ENCODE measurements around the gene FAM170B. TPM values are rescaled to one million over a fixed set of nuclear protein-coding genes. Genes with fewer than 3 reads are reported as not detected.

Gene FAM170B
- total and polyA plus RNA-seq, 2 of the 4 experiments (the other 2 are of a cell fraction), result not detected

GRCh38 chr10:49154641-49155040 is 20.8 kb upstream of the FAM170B start:
- H2AK9ac ChIP-seq (replicated peaks; ENCODE audit: low read depth, low read length, poor library complexity), result no peak overlapping the region
- H2BK5ac ChIP-seq (ENCODE audit: low read depth, low read length, poor library complexity, severe bottlenecking), result no peak overlapping the region
- H3K4me1 ChIP-seq (ENCODE audit: control insufficient read depth, insufficient read depth, low read length), result peaks cover 2% of the 10 kb centered on the region
- H3K4me2 ChIP-seq (ENCODE audit: low read depth, low read length), result no peak overlapping the region
- WGBS, 2 experiments (ENCODE audit: extremely low coverage in 2 of 2, insufficient read length in 1 of 2), result no CpG with 5 or more reads among the region's 6 CpGs
- no peak overlapping the region for H3K4me3 ChIP-seq (ENCODE audit: insufficient read depth, low read depth, low read length)
- intact Hi-C loops (cut with micrococcal nuclease), result no loop called here
- peak overlapping the region; percentile 89; the same call in 1 of the 2 replicates for H2AK5ac ChIP-seq (ENCODE audit: low read depth, low read length)
- H3K36me3 ChIP-seq (ENCODE audit: control insufficient read depth, insufficient read depth, low read length), result no peaks in the 10 kb centered on the region
- H3K9ac ChIP-seq (ENCODE audit: low read depth, low read length), result no peak overlapping the region
- DNase-seq (no peak), ATAC-seq (ENCODE audit: low read depth) (no peak)
- no TSS peak for BruUV-seq (replicated peaks)
- H2BK120ac ChIP-seq (ENCODE audit: low read depth, low read length), result peak overlapping the region; percentile 84; the same call in 1 of the 2 replicates
- peak overlapping the region; percentile 3; the same call in 1 of the 2 replicates for H3K18ac ChIP-seq (ENCODE audit: low read depth, low read length)
- no peak overlapping the region for H4K5ac ChIP-seq (ENCODE audit: low read depth, low read length)
- TF ChIP-seq RAD21 (IDR thresholded peaks at IDR 0.05; ENCODE audit: low read length) (no peak), USF2 (IDR thresholded peaks at IDR 0.05; ENCODE audit: low read depth, low read length) (no peak), FOS (IDR thresholded peaks at IDR 0.05; ENCODE audit: low read depth, low read length) (no peak), CHD1 (IDR thresholded peaks at IDR 0.05; ENCODE audit: low read depth, low read length) (no peak), POLR2A (IDR thresholded peaks at IDR 0.05; ENCODE audit: low read depth, low read length) (no peak), RFX5 (IDR thresholded peaks at IDR 0.05; ENCODE audit: low read depth, low read length) (no peak), ELK1 (IDR thresholded peaks at IDR 0.05; ENCODE audit: borderline replicate concordance, low read depth, low read length) (no peak)
- no peaks in the 10 kb centered on the region for H3K27me3 ChIP-seq (ENCODE audit: control insufficient read depth, insufficient read depth, low read length)
- H3K9me1 ChIP-seq (ENCODE audit: insufficient read depth, low read length), result peaks cover 11% of the 10 kb centered on the region
- H3K9me3 ChIP-seq (ENCODE audit: control insufficient read depth, insufficient read depth, low read length), result no peaks in the 10 kb centered on the region
- no peak overlapping the region for H2AFZ ChIP-seq (replicated peaks; ENCODE audit: low read length, poor library complexity)
- peak overlapping the region; percentile 68; the same call in 1 of the 2 replicates for H3K14ac ChIP-seq (replicated peaks; ENCODE audit: low read depth, low read length)
- H4K91ac ChIP-seq (ENCODE audit: insufficient read depth, low read depth, low read length), result 0 out of 2 replicates have a peak overlapping the region, but pooled peaks have one; percentile 80
- no peaks in the 10 kb centered on the region for H4K20me1 ChIP-seq (ENCODE audit: insufficient read depth, low read length)
- peak overlapping the region in 1 of 2 experiments; percentile 29; a peak in 1 of 4 replicates for H4K8ac ChIP-seq (ENCODE audit: low read depth in 2 of 2, low read length in 2 of 2)
- H2BK15ac ChIP-seq (ENCODE audit: low read depth, low read length), result peak overlapping the region; percentile 92; the same call in 2 of the 3 replicates
- peak overlapping the region; percentile 77; the same call in 1 of the 2 replicates for H3K4ac ChIP-seq (ENCODE audit: low read depth, low read length)
- no peak overlapping the region for H3K23ac ChIP-seq (ENCODE audit: low read depth, low read length)
- dilution Hi-C loops (cut with HindIII; ENCODE audit: low sequenced_read_pairs, unreplicated experiment), result no loop called here
- CTCF ChIA-PET, result no interaction called here
- peak overlapping the region; percentile 83 for H2BK20ac ChIP-seq (ENCODE audit: low read depth, low read length)
- no peaks in the 10 kb centered on the region for H3K79me1 ChIP-seq (ENCODE audit: low read depth in 1 of 2, low read length in 2 of 2)
- in situ Hi-C loops (cut with MboI; ENCODE audit: low sequenced_read_pairs), result no loop called here
- H3K27ac ChIP-seq (ENCODE audit: insufficient read depth, low read length), result no peak overlapping the region
- H3K56ac ChIP-seq (ENCODE audit: extremely low read depth, insufficient read depth, low read length), result no peak overlapping the region
- POLR2A ChIA-PET (ENCODE audit: unreplicated experiment), result no interaction called here

Data from IMR-90 (cell line).